C4-2B (cell line): ENCODE measurements around the gene KTN1.

Source experiments
- CTCF ChIP-seq: fragments of 450-650 bp; conservative IDR thresholded peaks from 2 replicates; pipeline ENCODE4 v1.5.1; 2017; ENCODE audit warnings: mild to moderate bottlenecking
- ZFX ChIP-seq: fragments of 450-650 bp; IDR thresholded peaks from 2 replicates; pipeline ENCODE4 v1.6.1; 2017

- TF ChIP-seq CTCF (no peak), ZFX (no peak)
Observed at GRCh38 chr14:55604900-55605418, 25.0 kb downstream of the KTN1 start.
